Liver (tissue), 3 donors: ENCODE measurements around the gene CLEC16A.

Experiments
- RAD21 ChIP-seq, 2 donors: IDR thresholded peaks; 2 replicates each; pipeline ENCODE4 v1.6.1; 2016; ENCODE audit warnings: antibody characterized with exemption in 2 of 2, mild to moderate bottlenecking in 2 of 2
- TF ChIP-seq, protein P1 (sequence below): fragments of 150-350 bp; IDR thresholded peaks from 2 replicates; pipeline ENCODE4 v1.5.1; 2017; ENCODE audit warnings: improper control_type of control experiment, low read depth, low read length; ENCODE audit not compliant: missing input control
- TF ChIP-seq, protein P2 (sequence below): IDR thresholded peaks from 2 replicates; pipeline ENCODE4 v1.6.1; 2016; ENCODE audit warnings: antibody characterized with exemption, mild to moderate bottlenecking
- donor health status: healthy.
- donor health status: healthy.

DNA sequence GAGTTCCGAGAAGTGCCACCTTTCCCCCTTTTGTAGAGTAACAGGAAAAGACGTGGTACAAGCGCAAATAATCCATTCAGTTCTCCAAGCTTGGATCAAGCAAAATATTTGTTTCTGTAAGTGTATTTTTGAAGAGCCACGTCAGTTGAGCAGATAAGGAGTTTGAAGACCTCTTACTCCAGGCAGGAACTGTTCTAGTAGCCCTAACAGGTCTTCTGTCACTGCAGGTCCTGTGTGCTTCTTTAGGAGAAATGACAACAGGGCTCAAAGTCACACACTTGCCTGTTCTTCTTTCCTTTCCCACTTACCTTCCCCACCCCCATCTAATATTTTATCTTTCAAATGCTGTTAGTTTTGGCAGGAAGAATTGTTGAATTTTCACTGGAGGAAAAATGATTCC lies 93.9 kb downstream of the CLEC16A start:
- TF ChIP-seq, protein P1, sequence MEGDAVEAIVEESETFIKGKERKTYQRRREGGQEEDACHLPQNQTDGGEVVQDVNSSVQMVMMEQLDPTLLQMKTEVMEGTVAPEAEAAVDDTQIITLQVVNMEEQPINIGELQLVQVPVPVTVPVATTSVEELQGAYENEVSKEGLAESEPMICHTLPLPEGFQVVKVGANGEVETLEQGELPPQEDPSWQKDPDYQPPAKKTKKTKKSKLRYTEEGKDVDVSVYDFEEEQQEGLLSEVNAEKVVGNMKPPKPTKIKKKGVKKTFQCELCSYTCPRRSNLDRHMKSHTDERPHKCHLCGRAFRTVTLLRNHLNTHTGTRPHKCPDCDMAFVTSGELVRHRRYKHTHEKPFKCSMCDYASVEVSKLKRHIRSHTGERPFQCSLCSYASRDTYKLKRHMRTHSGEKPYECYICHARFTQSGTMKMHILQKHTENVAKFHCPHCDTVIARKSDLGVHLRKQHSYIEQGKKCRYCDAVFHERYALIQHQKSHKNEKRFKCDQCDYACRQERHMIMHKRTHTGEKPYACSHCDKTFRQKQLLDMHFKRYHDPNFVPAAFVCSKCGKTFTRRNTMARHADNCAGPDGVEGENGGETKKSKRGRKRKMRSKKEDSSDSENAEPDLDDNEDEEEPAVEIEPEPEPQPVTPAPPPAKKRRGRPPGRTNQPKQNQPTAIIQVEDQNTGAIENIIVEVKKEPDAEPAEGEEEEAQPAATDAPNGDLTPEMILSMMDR: no peak
- TF ChIP-seq RAD21 (IDR thresholded peaks at IDR 0.05): no peak
- TF ChIP-seq, protein P2, sequence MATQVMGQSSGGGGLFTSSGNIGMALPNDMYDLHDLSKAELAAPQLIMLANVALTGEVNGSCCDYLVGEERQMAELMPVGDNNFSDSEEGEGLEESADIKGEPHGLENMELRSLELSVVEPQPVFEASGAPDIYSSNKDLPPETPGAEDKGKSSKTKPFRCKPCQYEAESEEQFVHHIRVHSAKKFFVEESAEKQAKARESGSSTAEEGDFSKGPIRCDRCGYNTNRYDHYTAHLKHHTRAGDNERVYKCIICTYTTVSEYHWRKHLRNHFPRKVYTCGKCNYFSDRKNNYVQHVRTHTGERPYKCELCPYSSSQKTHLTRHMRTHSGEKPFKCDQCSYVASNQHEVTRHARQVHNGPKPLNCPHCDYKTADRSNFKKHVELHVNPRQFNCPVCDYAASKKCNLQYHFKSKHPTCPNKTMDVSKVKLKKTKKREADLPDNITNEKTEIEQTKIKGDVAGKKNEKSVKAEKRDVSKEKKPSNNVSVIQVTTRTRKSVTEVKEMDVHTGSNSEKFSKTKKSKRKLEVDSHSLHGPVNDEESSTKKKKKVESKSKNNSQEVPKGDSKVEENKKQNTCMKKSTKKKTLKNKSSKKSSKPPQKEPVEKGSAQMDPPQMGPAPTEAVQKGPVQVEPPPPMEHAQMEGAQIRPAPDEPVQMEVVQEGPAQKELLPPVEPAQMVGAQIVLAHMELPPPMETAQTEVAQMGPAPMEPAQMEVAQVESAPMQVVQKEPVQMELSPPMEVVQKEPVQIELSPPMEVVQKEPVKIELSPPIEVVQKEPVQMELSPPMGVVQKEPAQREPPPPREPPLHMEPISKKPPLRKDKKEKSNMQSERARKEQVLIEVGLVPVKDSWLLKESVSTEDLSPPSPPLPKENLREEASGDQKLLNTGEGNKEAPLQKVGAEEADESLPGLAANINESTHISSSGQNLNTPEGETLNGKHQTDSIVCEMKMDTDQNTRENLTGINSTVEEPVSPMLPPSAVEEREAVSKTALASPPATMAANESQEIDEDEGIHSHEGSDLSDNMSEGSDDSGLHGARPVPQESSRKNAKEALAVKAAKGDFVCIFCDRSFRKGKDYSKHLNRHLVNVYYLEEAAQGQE: no peak
